ENCODE data around the gene PECR.

- TF ChIP-seq HSF1 (IDR thresholded peaks at IDR 0.05; ENCODE audit: low read depth, low read length) (no peak), CTCF (IDR thresholded peaks at IDR 0.05 in 2 of 3, conservative IDR thresholded peaks at IDR 0.05 in 1 of 3; ENCODE audit: control insufficient read depth in 2 of 3, extremely low read depth in 1 of 3, insufficient read depth in 1 of 3, low read depth in 3 of 3, low read length in 3 of 3) (peak; percentile 8 to 23 (median 20); a peak in 2 of 6 replicates), CREB1 (IDR thresholded peaks at IDR 0.05; ENCODE audit: low read depth) (no peak), SUPT20H (IDR thresholded peaks at IDR 0.05; ENCODE audit: borderline replicate concordance, control insufficient read depth, low read depth, low read length) (no peak), YY1 (IDR thresholded peaks at IDR 0.05; ENCODE audit: low read depth, low read length) (no peak), HDAC2 (IDR thresholded peaks at IDR 0.05) (no peak), NFIC (IDR thresholded peaks at IDR 0.05; ENCODE audit: low read depth, low read length) (no peak), ATF2 (IDR thresholded peaks at IDR 0.05; ENCODE audit: low read length) (no peak)
Measured at GRCh38 chr2:216008387-216008786, 73.2 kb downstream of the PECR start.

Data from GM12878 (cell line).